ENCODE measurements around the gene FLNC. TPM values are rescaled to one million over a fixed set of nuclear protein-coding genes. Genes with fewer than 3 reads are reported as not detected.

FLNC gene
- total and polyA plus RNA-seq, 9 of the 15 experiments (the other 6 are each of a cell fraction or from before 2014, with no cell fraction given): 0.90 to 155 (median 28.8) TPM

DNA sequence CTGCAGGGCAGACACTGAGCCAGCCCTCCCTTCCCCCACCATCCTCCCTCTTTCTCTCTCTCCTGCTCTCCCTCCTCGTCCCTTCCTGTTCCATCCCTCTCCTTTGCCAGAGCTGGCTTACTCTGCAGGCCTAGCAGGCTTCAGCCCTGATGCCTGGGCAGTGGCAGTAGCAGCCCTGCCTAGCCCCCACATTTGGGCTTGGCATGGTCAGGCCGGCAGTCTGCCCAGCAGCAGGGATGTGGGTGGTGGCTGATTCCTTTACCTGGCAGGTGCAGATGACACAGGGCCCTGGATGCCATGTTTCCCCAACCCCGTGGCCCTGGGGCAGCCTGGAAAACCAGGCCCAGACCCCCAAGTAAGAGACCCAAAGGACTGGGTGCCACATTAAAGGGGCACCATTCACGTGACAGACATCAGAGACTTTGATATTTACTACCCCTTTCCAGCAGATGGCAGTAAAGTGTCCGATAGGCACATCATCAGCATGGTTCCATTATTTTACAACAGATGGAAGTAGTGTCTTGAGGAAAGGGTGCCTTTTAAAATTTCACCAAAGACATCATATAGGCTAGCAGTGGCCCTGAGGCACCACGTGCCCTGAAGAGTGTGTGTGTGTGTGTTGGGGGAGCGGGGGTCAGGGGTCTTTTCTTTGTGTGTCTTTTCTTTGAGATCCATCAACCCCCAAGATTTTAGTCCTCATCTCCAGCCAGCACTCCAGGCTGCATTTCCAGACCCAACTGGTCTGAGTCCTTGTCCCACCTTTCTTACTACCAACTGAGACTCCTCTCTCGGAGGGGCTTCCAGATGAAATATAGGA is 74.4 kb downstream of the FLNC start (continued):
- TF ChIP-seq ATF3 (IDR thresholded peaks at IDR 0.05) (no peak), ATF3 (CRISPR knock-in tag; conservative IDR thresholded peaks at IDR 0.05) (peak; percentile 61; the same call in 1 of the 2 replicates), FOXJ3 (CRISPR knock-in tag; IDR thresholded peaks at IDR 0.05) (no peak), ZNF449 (CRISPR knock-in tag; IDR thresholded peaks at IDR 0.05) (no peak), ZNF778 (CRISPR knock-in tag; IDR thresholded peaks at IDR 0.05) (no peak), HEY1 (CRISPR knock-in tag; IDR thresholded peaks at IDR 0.05; ENCODE audit: borderline replicate concordance) (no peak), HMGN3 (IDR thresholded peaks at IDR 0.05; ENCODE audit: borderline replicate concordance, extremely low read depth, insufficient read length, low read depth, low read length) (no peak), ZNF764 (CRISPR knock-in tag; IDR thresholded peaks at IDR 0.05; ENCODE audit: low read depth) (no peak), C11orf30 (IDR thresholded peaks at IDR 0.05; ENCODE audit: low read depth) (no peak), ZNF121 (CRISPR knock-in tag; conservative IDR thresholded peaks at IDR 0.05) (no peak), ZNF785 (CRISPR knock-in tag; IDR thresholded peaks at IDR 0.05) (no peak), SNRNP70 (optimal IDR thresholded peaks at IDR 0.05; ENCODE audit: low read depth, low read length) (no peak)
- TF ChIP-seq, protein P1, sequence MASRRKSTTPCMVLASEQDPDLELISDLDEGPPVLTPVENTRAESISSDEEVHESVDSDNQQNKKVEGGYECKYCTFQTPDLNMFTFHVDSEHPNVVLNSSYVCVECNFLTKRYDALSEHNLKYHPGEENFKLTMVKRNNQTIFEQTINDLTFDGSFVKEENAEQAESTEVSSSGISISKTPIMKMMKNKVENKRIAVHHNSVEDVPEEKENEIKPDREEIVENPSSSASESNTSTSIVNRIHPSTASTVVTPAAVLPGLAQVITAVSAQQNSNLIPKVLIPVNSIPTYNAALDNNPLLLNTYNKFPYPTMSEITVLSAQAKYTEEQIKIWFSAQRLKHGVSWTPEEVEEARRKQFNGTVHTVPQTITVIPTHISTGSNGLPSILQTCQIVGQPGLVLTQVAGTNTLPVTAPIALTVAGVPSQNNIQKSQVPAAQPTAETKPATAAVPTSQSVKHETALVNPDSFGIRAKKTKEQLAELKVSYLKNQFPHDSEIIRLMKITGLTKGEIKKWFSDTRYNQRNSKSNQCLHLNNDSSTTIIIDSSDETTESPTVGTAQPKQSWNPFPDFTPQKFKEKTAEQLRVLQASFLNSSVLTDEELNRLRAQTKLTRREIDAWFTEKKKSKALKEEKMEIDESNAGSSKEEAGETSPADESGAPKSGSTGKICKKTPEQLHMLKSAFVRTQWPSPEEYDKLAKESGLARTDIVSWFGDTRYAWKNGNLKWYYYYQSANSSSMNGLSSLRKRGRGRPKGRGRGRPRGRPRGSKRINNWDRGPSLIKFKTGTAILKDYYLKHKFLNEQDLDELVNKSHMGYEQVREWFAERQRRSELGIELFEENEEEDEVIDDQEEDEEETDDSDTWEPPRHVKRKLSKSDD (conservative IDR thresholded peaks at IDR 0.05; ENCODE audit: low read length): no peak
- TF ChIP-seq, protein P2, sequence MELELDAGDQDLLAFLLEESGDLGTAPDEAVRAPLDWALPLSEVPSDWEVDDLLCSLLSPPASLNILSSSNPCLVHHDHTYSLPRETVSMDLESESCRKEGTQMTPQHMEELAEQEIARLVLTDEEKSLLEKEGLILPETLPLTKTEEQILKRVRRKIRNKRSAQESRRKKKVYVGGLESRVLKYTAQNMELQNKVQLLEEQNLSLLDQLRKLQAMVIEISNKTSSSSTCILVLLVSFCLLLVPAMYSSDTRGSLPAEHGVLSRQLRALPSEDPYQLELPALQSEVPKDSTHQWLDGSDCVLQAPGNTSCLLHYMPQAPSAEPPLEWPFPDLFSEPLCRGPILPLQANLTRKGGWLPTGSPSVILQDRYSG (tag; conservative IDR thresholded peaks at IDR 0.05; ENCODE audit: low read depth): no peak
- TF ChIP-seq, protein P3, sequence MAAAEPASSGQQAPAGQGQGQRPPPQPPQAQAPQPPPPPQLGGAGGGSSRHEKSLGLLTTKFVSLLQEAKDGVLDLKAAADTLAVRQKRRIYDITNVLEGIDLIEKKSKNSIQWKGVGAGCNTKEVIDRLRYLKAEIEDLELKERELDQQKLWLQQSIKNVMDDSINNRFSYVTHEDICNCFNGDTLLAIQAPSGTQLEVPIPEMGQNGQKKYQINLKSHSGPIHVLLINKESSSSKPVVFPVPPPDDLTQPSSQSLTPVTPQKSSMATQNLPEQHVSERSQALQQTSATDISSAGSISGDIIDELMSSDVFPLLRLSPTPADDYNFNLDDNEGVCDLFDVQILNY (CRISPR knock-in tag; IDR thresholded peaks at IDR 0.05): no peak
- TF ChIP-seq, protein P4, sequence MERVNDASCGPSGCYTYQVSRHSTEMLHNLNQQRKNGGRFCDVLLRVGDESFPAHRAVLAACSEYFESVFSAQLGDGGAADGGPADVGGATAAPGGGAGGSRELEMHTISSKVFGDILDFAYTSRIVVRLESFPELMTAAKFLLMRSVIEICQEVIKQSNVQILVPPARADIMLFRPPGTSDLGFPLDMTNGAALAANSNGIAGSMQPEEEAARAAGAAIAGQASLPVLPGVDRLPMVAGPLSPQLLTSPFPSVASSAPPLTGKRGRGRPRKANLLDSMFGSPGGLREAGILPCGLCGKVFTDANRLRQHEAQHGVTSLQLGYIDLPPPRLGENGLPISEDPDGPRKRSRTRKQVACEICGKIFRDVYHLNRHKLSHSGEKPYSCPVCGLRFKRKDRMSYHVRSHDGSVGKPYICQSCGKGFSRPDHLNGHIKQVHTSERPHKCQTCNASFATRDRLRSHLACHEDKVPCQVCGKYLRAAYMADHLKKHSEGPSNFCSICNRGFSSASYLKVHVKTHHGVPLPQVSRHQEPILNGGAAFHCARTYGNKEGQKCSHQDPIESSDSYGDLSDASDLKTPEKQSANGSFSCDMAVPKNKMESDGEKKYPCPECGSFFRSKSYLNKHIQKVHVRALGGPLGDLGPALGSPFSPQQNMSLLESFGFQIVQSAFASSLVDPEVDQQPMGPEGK (CRISPR knock-in tag; IDR thresholded peaks at IDR 0.05; ENCODE audit: borderline replicate concordance): no peak
